Stimulated activated CD4-positive, alpha-beta T cell treated with anti-CD3 and anti-CD28 coated beads, Interleukin-2, amount 100 ng/mL, for 24 hours (primary cell): ENCODE results near the gene PRKCSH.

Source experiments
- DNase-seq, 2 donors: peaks; one replicate each; pipeline ENCODE4 v3.0.0-alpha.2; 2020

The PRKCSH gene

DNA sequence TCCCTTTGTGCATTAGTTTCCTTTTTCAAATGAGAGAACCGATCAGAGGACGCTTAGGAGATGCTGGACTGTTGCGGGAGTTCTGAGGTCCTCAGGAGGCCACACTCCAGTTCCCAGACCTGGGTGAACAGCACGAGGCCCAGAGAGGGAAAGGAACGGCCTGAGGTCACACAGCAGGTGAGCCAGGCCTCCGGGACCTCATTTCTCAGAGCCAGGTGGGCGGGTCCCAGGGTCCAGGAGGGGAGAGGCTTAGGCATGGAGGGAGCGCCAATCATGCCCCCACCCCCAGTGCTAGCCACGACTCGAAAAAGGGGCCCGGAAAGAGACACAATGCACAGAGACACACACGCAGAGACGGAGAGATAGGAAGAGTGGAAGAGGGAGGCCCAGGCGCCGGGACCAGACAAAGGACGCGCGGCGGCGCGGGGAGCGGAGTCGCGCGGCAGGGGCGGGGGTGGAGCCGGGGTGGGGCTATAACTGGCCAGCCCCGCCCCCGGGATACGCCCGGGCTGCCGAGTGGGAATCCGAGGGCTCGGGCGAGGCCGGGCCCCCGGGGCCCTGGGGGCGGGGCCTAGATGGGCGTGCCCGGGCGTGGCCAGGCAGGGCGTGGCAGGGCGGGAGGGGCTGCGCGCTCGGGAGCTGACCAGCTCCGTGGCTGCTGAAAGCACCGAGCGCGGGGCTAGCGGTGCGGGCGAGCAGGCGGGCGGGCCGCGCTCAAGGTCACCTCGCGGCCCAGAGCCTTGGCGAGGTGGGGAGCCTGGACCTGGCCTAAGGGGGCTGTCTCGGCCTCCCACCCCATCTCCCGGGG lies 43.9 kb downstream of the PRKCSH start:
- peak in 1 of 2 donors; percentile 64 for DNase-seq

DNA sequence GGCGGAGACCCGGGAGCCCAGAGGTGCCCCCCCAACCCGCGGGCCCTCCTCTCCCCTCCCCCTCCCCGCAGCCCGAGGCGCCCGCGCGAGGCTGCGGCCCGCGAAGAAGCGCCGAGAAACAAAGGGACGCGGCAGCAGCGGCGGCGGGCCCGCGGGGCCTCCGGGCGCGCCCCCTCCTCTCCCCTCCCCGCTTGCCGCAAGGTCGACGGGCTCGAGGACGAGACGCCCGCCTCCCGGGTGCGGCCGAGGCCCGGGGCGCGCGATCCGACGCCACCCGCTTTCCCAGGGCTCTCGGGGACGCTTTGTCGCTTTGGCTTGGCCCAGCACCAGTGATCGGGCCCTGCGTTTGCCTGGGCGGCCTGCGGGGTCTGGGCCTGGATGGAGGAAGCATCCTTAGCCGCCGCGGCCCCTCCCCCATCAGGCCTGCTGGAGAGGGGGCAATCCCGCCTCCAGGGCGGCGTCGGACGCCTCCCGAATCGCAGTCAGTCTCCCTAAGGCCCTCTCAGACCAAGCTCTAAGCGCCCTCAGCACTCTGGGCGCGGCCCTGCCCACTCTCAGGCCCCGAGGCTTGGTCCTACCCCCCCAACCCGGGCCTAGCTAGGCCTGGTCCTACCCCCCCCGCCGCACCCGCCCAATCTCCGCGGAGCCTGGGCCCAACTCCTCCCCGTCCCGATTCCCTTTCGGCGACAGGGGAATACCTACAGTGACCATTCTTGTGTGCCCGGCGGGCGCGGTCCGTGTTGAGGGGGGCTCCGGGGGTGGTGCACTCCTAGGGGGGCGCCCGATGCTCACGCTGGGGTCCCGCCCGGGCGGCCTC lies 44.7 kb downstream of the PRKCSH start:
- DNase-seq = no peak

DNA sequence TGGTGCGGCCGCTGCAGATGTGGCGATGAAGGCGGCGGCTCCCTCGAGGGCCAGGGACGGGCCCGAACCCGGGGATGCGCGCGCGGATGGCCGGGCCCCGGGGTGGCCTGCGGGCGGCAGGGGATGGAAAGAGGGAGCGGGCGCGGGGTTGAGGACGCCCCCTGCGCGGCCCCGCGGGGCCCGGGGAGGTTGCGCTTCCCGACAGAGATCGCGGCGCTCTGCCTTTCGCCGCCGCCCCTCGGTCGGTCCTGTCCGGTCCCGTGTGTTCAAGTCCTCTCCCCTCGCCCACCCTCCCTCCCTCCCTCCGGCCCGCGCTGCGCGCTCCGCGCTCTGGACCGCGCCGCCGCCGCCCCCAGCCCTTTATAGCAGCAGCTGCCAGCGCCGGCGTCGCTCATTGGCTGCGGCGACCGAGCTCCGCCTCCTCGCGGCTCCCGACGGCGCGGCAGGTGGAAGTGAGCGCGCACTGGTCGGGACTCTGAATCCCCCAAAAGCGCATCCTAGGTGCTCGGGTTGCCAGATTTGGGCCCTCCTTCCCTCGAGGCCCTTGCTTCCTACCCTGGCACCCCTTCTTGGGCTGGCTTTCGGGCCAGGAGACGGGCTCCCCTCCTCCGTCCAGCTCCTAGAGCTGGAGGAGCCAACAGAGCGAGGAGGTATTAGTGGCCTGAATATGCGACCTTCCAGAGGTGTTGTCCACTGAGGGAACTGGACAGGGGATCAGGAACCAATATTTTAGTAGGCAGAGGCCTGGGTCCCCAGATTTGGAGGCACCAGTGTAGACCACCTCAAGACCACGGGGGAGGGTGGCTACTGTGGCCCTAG lies 45.5 kb downstream of the PRKCSH start, which contains the start of gene ELAVL3:
Gene ELAVL3, minus strand, starts transcription at position 332 of the 819 bp plus-strand sequence. CDS start 438 bp downstream, outside the sequence.
- peak in 1 of 2 donors; percentile 29 for DNase-seq

DNA sequence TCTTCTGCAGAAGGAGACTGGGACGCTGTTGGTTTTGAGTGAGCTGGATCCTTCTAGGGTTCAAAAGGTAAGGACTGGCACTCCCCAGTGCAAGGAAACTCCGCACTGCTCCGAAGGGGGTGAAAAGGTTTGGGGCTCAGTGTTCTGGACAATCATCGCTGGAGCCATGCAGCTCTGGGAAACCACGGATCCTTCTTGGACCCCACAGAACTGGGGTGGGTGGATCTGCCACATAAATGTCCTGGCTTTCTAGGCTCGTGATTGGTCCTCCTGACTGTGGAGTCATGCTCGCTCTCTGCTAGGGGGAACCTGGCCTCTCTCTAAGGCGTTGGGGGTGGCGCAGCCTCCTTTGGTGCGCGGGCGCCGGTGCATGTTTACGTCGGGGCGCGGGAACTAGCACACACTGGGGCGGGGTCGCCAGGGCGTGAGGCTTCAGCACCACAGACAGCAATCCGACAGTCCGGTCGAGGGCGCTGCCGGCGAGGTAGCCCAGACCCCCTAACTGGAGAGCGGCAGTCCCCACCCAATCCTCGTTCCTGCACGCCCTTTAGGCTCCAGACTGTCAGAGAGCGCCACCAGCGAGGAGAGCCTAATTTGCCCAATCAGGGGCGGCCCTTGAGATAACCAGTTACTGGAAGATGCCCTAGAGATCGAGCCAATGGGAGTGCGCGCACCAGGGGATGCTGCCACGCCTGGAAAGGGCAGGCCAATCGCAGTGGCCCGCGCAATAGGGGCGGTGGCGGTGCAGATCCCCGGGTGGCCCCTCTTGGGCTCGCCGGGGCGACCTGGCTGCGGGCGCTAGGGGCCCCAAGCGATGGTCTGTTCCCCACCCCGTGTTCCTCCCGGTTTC lies 46.3 kb downstream of the PRKCSH start:
- DNase-seq = peak; percentile 76 to 81

DNA sequence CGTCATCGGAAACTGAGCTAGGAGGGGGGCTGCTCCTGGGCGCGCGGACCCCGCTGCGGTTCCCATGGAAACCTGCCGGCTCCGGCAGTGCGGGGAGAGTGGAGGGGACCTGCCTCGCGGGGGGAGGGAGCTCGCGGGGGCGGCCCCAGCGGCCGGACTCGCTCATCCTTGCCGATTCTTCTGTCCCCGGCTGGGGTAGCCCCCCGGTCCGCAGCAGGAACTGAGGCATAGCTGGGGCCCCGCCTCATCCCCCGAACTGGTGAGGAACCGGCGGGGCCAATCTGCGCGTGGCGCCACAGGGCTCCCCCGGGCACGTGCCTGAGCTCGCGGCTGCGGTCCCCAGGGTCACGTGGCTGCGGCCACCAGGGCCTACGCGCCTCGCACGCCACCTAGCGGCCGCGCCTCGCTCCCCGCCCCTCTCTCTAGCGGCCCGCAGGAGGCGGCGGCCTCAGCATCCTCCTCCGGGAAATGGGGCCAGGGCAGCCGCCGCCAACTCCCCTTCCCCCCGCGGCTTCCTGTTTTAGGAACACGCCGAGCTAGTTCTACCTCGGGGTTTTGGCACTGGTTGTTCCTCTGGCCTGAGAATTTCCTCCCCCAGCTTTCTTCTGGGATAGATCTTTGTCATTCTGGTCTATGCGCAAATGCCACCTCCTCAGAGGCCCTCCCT lies 47.1 kb downstream of the PRKCSH start:
- DNase-seq = peak; percentile 88 to 92

DNA sequence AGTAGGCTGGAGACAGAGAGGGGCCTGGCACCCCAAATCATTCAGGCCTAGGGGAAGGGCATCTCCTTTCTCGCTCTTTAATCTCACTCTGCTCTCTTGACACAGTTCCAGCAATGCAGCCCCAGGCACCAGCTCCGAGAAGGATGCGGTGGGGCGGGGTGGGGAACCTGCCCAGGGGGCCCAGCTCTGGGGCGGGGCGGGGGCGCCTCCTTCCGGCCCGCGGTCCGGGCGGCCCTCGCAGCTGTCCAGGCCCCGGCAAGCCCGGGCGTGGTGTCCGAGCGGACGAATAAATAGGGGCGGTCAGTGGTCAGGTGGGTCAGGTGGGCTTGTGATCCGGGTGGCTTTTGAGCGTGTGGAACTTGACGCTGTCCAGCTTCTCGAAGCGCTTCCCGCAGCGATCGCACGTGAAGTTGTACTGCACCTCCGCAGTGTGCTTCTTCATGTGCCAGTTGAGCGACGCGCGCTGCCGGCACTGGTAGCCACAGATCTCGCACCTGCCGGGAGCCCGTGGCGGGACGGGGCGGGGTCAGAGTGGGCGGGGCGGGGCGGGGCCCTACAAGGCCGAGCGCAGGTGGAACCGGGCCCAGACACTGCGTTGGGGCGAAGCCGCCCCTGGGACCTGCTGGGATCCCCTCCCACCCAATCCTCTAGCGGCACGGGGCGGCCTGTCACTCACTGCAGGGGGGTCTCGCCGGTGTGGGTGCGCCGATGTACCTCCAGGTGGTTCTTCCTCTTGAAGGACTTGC lies 48.1 kb downstream of the PRKCSH start:
- no peak for DNase-seq

DNA sequence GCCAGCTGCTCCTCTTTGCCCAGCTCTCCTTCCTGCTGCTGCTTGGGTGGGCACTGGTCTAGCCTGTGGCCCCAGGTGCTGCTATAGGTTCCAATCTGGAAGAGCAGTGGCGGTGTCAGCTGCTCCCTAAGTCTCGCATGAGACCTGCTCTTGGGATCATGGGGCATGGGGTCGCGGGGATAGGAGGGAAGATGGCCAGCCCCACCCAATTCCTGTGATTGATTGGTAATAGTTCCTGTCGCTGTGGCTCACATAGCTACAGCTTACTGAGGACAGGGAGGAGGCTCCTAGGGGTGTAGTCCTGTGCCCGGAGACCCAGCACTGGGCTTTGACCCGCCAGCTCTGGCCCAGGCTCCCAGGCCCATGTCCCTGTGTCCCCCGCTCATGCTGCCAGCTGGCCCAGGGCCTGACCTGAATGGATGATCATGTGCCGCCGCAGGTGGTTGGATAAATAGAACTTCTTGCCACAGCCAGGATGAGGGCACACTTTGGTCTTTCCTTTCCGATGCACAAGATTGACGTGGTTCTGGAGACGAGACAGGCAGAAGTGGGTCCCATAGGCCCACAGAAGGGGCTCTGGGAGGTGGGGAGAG lies 49.9 kb downstream of the PRKCSH start:
- no peak for DNase-seq

DNA sequence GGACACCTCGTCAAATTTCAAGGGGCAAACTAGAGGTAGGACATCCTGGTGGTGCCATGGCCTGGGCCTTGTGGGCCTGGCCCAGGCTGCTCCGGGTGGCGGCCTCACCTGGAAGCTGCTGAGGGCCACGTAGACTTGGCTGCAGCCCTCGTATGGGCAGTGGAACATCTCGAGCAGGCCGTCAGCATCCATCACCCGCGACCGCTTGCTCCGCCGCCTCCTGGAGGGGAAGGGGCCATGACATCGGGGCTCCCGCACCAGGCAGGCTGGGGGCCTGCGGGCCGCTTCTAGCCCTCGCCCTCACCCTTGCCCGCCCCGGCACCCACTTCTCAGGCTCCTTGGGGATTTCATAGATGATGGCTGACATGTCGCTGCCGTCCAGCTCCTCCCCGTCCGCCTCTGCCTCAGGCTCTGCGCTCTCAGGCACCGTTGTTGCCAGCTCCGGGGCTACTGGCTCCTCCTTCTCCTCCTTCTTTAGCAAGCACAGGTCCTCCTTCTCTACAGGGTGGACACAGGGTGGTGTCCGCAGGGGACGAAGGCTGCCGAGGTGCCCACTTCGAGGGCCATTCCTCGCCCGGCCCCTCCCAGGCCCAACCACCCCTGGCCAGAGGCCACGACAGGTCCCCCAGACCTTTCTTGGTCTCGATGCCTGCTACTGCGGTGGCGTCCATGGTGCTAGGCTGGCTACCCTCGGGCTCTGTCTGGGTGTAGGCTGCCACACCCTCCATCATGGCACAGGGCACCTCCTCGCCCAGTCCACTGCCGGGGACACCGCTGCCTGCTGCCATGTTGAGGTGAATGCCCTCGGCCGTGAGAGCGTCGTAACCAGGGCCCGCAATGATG lies 51.4 kb downstream of the PRKCSH start:
- no peak for DNase-seq

DNA sequence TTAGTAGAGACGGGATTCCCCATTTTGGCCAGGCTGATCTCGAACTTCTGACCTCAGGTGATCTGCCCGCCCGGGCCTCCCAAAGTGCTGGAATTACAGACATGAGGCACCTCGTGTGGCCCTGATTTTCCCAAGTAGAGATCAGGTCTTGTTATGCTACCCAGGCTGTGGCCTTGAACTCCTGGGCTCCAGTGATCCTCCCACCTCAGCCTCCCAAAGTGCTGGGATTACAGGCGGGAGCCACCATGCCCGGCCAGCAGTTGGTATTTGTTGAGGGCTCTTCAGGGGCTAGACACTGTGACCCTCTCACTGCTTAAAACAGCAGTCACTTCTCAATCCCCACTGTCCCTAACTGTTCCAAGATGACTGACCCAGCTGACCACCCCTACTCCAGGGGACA lies 53.9 kb downstream of the PRKCSH start:
- DNase-seq = no peak

DNA sequence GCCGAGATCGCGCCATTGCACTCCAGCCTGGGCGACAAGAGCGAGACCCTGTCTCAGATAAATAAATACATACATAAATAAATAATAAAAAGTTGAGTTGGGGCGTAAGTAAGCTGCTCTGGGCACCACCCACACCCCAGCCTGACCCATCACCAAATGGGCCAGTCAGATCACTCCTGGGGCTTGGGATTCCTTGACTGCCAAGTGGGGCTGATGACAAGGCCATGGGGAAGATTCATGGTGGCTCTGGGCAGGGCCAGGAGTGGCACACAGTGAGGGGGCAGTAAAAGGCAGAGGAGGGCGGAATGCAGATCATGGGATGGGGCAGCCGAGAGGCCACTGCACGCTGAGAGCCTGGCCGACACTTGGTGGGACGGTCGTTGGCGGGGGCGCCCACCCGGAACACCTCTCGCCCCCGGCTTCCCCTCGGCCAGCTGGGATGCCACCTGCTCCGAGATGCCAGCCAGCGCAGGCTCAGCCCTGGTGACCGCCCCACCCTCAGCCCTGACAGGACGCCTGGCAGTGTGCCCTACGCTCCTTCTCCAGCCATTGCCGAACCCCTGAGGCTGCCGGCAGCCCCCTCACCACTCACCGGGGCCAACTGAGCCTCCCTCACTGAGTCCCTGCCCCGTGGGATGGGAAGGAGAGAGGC lies 59.3 kb downstream of the PRKCSH start:
- no peak for DNase-seq

DNA sequence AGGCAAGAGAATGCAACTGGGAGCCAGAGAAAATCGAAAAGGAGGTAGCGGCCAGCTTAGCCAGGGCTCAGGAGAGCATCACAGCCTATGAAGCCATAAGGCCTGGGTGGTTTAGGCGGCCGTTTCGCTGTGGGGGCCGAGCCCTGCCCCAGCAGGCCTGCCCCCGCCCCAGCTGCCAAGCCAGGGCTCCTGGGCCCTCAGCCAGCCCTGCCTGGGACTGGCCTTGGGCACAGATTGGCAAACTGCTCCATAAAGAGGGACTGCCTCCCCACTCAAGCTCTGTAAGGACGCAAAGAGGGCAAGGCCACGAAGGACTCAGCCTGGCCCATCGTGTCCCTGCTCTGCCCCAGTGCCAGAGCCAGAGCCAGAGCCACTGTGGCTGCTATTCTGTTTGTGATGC lies 60.0 kb downstream of the PRKCSH start:
- DNase-seq = no peak

DNA sequence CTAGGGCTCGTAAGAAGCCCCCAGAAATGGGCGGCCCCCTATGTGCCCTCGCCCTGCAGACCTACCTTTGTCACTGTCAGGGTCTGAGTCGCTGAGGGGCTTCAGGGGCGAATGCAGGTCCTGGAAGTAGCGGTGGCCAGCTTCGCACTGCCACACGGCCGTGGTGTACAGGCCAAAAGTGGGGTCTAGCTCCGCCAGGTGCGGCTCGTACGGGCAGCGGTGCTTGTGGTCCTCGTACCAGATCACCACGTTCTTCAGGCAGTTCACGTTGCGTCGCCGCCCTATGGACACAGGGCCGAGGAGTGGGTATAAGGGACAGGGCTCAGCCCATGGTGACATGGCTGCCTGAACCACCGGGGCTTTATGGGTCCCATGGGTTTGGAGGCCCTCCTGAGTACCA lies 60.5 kb downstream of the PRKCSH start:
- no peak for DNase-seq

DNA sequence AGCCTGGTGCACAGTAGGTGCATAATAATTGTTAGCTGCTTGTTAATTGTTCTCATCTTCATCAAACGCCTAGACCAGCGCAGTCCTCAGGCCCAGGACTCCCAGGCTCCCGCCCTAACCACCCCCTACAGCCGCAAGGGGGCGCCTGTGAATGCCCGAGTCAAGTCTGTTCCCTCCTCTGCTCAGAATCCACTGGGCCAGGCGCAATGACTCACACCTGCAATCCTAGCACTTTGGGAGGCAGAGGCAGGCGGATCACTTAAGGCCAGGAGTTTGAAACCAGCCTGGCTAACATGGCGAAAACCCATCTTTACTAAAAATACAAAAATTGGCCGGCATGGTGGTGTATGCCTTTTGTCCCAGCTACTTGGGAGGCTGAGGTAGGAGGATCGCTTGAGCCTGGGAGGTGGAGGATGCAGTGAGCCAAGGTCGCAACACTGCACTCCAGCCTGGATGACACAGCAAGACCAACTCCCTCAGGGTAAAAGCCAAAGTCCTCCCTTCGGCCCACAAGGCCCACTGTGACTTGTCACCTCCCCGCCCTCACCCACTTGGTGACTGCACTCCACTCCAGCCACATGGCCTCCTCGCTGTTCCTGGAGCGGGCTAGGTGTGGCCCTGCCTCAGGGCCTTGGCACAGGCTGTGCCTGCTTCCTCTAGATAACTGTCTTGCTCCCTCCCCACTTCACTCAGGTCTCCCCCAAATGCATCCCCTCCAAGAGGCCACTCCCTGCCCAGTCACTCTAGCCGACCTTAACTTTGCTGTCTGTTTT lies 61.1 kb downstream of the PRKCSH start:
- peak; percentile 73 to 78 for DNase-seq

DNA sequence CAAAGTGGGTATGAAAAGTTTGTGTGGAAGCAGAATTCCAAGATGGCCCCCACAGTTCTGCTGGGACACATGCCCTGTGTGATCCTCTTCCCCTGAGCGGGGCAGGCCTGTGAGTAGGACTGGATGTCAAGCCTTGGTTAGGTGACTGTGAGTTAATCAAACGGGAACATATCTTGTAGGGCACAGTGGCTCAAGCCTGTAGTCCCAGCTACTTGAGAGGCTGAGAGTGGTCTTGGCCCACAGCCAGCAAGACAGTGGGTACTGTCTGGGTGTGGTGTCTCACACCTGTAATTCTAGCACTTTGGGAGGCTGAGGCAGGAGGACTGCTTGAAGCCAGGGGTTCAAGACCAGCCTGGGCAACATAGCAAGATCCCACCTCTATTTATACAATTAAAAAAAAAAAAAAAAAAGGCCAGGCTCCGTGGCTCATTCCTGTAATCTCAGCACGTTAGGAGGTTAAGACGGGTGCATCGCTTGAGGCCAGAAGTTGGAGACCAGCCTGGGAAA lies 63.8 kb downstream of the PRKCSH start:
- DNase-seq = no peak

DNA sequence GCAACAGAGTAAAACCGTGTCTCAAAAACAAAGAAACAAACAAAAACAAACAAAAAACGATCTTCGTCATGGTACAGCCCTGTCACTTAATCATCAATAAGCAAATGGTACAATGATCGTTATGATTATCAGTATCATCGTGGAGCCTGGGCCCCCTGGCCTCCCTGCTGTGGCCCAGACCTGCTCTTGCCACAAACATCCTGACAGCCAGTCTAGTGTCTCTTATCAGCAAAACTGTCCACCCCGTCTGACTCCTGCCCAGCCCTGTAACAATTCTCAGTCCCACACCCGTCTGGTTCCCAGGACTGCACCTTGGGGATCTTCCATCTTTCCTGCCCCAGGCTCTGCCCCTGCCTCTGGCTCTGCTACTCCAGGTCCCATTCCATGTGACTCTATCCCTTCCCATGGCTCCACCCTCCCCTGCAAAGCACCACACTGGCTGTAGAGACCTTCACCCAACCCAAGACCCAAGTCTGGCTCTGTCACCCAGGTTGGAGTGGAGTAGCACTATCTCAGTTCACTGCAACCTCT lies 64.5 kb downstream of the PRKCSH start:
- DNase-seq = no peak
